Measurements from ENCODE around the gene CDK5. TPM values are rescaled to one million over a fixed set of nuclear protein-coding genes. Genes with fewer than 3 reads are reported as not detected.
A peak's percentile ranks its signal among the peaks of the same experiment; 100 is the strongest.

The CDK5 gene
- total and polyA plus RNA-seq, 9 of the 15 experiments (the other 6 are each of a cell fraction or from before 2014, with no cell fraction given): 3.2 to 38.0 (median 27.5) TPM

GRCh38 chr7:151085691-151086620, 28.3 kb upstream of the CDK5 start, which contains the start of gene AGAP3 (continued):
- TF ChIP-seq, protein P1, sequence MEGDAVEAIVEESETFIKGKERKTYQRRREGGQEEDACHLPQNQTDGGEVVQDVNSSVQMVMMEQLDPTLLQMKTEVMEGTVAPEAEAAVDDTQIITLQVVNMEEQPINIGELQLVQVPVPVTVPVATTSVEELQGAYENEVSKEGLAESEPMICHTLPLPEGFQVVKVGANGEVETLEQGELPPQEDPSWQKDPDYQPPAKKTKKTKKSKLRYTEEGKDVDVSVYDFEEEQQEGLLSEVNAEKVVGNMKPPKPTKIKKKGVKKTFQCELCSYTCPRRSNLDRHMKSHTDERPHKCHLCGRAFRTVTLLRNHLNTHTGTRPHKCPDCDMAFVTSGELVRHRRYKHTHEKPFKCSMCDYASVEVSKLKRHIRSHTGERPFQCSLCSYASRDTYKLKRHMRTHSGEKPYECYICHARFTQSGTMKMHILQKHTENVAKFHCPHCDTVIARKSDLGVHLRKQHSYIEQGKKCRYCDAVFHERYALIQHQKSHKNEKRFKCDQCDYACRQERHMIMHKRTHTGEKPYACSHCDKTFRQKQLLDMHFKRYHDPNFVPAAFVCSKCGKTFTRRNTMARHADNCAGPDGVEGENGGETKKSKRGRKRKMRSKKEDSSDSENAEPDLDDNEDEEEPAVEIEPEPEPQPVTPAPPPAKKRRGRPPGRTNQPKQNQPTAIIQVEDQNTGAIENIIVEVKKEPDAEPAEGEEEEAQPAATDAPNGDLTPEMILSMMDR (IDR thresholded peaks at IDR 0.05 in 2 of 3, conservative IDR thresholded peaks at IDR 0.05 in 1 of 3; ENCODE audit: insufficient read depth in 2 of 3, low read depth in 1 of 3, low read length in 3 of 3): 0 out of 6 replicates have a peak, but pooled peaks of 2 of the 3 experiments have one; percentile 1 to 11
- 0 out of 2 replicates have a peak, but pooled peaks have one; percentile 11 for TF ChIP-seq ZNF197 (CRISPR knock-in tag; IDR thresholded peaks at IDR 0.05; ENCODE audit: low read depth)
- TF ChIP-seq RUNX1 (IDR thresholded peaks at IDR 0.05; ENCODE audit: low read depth): 0 out of 2 replicates have a peak, but pooled peaks have one; percentile 35
- no peak for TF ChIP-seq ARHGAP35 (IDR thresholded peaks at IDR 0.05; ENCODE audit: partially characterized antibody)
- TF ChIP-seq ZNF507 (tag; conservative IDR thresholded peaks at IDR 0.05): no peak
- peak; percentile 73 for TF ChIP-seq TOE1 (IDR thresholded peaks at IDR 0.05; ENCODE audit: borderline replicate concordance)
- no peak for TF ChIP-seq TOE1 (CRISPR knock-in tag; IDR thresholded peaks at IDR 0.05; ENCODE audit: borderline replicate concordance, low read depth)
- peak; percentile 63; the same call in 1 of the 2 replicates for TF ChIP-seq ZNF668 (CRISPR knock-in tag; IDR thresholded peaks at IDR 0.05)
- peak; percentile 94 for TF ChIP-seq POLR2B (IDR thresholded peaks at IDR 0.05; ENCODE audit: low read depth, partially characterized antibody)
- TF ChIP-seq, protein P2, sequence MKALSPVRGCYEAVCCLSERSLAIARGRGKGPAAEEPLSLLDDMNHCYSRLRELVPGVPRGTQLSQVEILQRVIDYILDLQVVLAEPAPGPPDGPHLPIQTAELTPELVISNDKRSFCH (CRISPR knock-in tag; IDR thresholded peaks at IDR 0.05): no peak
- TF ChIP-seq, protein P2 (tag; IDR thresholded peaks at IDR 0.05): peak; percentile 35; the same call in 1 of the 2 replicates
- peak; percentile 72 for TF ChIP-seq KLF13 (tag; IDR thresholded peaks at IDR 0.05; ENCODE audit: borderline replicate concordance, low read depth)
- no peak for TF ChIP-seq NCOA6 (IDR thresholded peaks at IDR 0.05)
- no peak for TF ChIP-seq IRF1 (CRISPR knock-in tag; IDR thresholded peaks at IDR 0.05; ENCODE audit: borderline replicate concordance)
- TF ChIP-seq DACH1 (IDR thresholded peaks at IDR 0.05; ENCODE audit: partially characterized antibody): peak; percentile 64
- TF ChIP-seq ZNF124 (CRISPR knock-in tag; IDR thresholded peaks at IDR 0.05): no peak
- TF ChIP-seq, protein P3, sequence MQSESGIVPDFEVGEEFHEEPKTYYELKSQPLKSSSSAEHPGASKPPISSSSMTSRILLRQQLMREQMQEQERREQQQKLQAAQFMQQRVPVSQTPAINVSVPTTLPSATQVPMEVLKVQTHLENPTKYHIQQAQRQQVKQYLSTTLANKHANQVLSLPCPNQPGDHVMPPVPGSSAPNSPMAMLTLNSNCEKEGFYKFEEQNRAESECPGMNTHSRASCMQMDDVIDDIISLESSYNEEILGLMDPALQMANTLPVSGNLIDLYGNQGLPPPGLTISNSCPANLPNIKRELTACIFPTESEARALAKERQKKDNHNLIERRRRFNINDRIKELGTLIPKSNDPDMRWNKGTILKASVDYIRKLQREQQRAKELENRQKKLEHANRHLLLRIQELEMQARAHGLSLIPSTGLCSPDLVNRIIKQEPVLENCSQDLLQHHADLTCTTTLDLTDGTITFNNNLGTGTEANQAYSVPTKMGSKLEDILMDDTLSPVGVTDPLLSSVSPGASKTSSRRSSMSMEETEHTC (IDR thresholded peaks at IDR 0.05): peak; percentile 20; the same call in 1 of the 2 replicates
- TF ChIP-seq, protein P4, sequence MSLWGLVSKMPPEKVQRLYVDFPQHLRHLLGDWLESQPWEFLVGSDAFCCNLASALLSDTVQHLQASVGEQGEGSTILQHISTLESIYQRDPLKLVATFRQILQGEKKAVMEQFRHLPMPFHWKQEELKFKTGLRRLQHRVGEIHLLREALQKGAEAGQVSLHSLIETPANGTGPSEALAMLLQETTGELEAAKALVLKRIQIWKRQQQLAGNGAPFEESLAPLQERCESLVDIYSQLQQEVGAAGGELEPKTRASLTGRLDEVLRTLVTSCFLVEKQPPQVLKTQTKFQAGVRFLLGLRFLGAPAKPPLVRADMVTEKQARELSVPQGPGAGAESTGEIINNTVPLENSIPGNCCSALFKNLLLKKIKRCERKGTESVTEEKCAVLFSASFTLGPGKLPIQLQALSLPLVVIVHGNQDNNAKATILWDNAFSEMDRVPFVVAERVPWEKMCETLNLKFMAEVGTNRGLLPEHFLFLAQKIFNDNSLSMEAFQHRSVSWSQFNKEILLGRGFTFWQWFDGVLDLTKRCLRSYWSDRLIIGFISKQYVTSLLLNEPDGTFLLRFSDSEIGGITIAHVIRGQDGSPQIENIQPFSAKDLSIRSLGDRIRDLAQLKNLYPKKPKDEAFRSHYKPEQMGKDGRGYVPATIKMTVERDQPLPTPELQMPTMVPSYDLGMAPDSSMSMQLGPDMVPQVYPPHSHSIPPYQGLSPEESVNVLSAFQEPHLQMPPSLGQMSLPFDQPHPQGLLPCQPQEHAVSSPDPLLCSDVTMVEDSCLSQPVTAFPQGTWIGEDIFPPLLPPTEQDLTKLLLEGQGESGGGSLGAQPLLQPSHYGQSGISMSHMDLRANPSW (CRISPR knock-in tag; IDR thresholded peaks at IDR 0.05): 0 out of 2 replicates have a peak, but pooled peaks have one; percentile 61
- TF ChIP-seq ZSCAN29 (IDR thresholded peaks at IDR 0.05): no peak

Data from K562 (cell line).